NCI-H524 treated with DMSO at 0.1 percent for 48 hours (cell line): ENCODE data around the gene NAP1L2.
"Not testable (repeated sequence)": the region's sequence is repeated elsewhere in the genome, so short reads cannot be mapped to it uniquely, and the experiment has no call there.

ENCODE experiments used
- DNase-seq: peaks from one replicate; lab custom pipeline; 2025; lab: John Stamatoyannopoulos, UW

Gene NAP1L2

GRCh38 chrX:73214426-73215094 lies at the start of gene NAP1L2:
Gene NAP1L2, minus strand, starts transcription at chrX:73214851. Its CDS starts 359 bp downstream, at chrX:73214492.
- peak; percentile 20 for DNase-seq

- no peak for DNase-seq
Measured at GRCh38 chrX:73262991-73263390, 48.3 kb upstream of the NAP1L2 start.

GRCh38 chrX:73239242-73239641 lies 24.6 kb upstream of the NAP1L2 start:
- no peak for DNase-seq

GRCh38 chrX:73217621-73218020 lies 3.0 kb upstream of the NAP1L2 start:
- DNase-seq = no peak

- no peak for DNase-seq
Measured at GRCh38 chrX:73215246-73215645, 595 bp upstream of the NAP1L2 start.

GRCh38 chrX:73213734-73214425 lies 771 bp downstream of the NAP1L2 start:
- no peak for DNase-seq

- DNase-seq = no peak
Measured at GRCh38 chrX:73206366-73206765, 8.3 kb downstream of the NAP1L2 start.

- DNase-seq = no peak
Measured at GRCh38 chrX:73182502-73183114, 32.0 kb downstream of the NAP1L2 start.

- DNase-seq = not testable (repeated sequence)
Measured at GRCh38 chrX:73168945-73169344, 45.7 kb downstream of the NAP1L2 start.
